Caco-2 (cell line): Measurements from ENCODE around the gene ZGRF1. TPM values are rescaled to one million over a fixed set of nuclear protein-coding genes. Genes with fewer than 3 reads are reported as not detected.

Experiments
- BruUV-seq: library from RNA; stranded (reverse); fragments of 400-500 nt; replicated peaks from 2 replicates; lab custom pipeline; 2021; lab: Mats Ljungman, UMichigan
- CTCF ChIA-PET: fragments of 300-600 bp; sonication (Branson Sonifier 250); formaldehyde crosslinking; loops from one replicate; lab custom pipeline; 2022; ENCODE audit warnings: antibody characterized with exemption; lab: Charles Lee
- POLR2A ChIA-PET: fragments of 300-600 bp; sonication (Branson Sonifier 250); formaldehyde crosslinking; loops from one replicate; lab custom pipeline; 2022; ENCODE audit warnings: antibody characterized with exemption; lab: Charles Lee
- DNase-seq, 2 experiments: peaks; one replicate each; pipeline versions ENCODE4 v3.0.0 to v3.0.0-alpha.2; 2020 to 2022
- H3K27me3 ChIP-seq: replicated peaks from 2 replicates; pipeline ENCODE4 v1.6.0; 2011; ENCODE audit warnings: low read length; ENCODE audit not compliant: control insufficient read depth, insufficient read depth
- H3K36me3 ChIP-seq: 2 replicates; pipeline ENCODE4 v1.5.1; 2011; ENCODE audit warnings: low read length; ENCODE audit not compliant: control insufficient read depth, insufficient read depth
- H3K4me1 ChIP-seq: fragments of 250-450 bp; sonication (Bioruptor Pico); 2 replicates; pipeline ENCODE4 v1.5.1; 2020; ENCODE audit warnings: mild to moderate bottlenecking
- H3K4me3 ChIP-seq: 2 replicates; pipeline ENCODE4 v1.5.1; 2011; ENCODE audit warnings: low read depth, mild to moderate bottlenecking, control low read depth, low read length
- H3K9me3 ChIP-seq: fragments of 250-450 bp; sonication (Bioruptor Pico); 2 replicates; pipeline ENCODE4 v1.5.1; 2020; ENCODE audit warnings: mild to moderate bottlenecking, moderate library complexity
- H3K27ac Mint-ChIP-seq: one replicate; pipeline ENCODE4 v1.8.0; 2022; ENCODE audit warnings: mixed read lengths; ENCODE audit not compliant: unreplicated experiment
- H3K27me3 Mint-ChIP-seq: one replicate; pipeline ENCODE4 v1.8.0; 2022; ENCODE audit warnings: mixed read lengths; ENCODE audit not compliant: insufficient read depth, unreplicated experiment
- H3K36me3 Mint-ChIP-seq: one replicate; pipeline ENCODE4 v1.8.0; 2022; ENCODE audit warnings: mild to moderate bottlenecking, mixed read lengths; ENCODE audit not compliant: insufficient read depth, unreplicated experiment
- H3K4me1 Mint-ChIP-seq: one replicate; pipeline ENCODE4 v1.8.0; 2022; ENCODE audit warnings: low read depth, mixed read lengths; ENCODE audit not compliant: unreplicated experiment
- H3K4me3 Mint-ChIP-seq: one replicate; pipeline ENCODE4 v1.8.0; 2022; ENCODE audit warnings: mild to moderate bottlenecking, moderate library complexity, mixed read lengths; ENCODE audit not compliant: unreplicated experiment
- H3K9me3 Mint-ChIP-seq: one replicate; pipeline ENCODE4 v1.8.0; 2022; ENCODE audit warnings: mixed read lengths; ENCODE audit not compliant: unreplicated experiment
- CTCF ChIP-seq, 2 experiments: fragments of 200-600 bp in 1 of 2; IDR thresholded peaks; 1 replicate in 1 of 2; 2 replicates in 1 of 2; pipeline versions ENCODE4 v1.5.1 to v1.8.0; 2011 to 2022; ENCODE audit warnings: antibody characterized with exemption in 1 of 2, control low read depth in 1 of 2, inconsistent platforms in 1 of 2, low read depth in 1 of 2, low read length in 1 of 2, mild to moderate bottlenecking in 1 of 2, moderate library complexity in 1 of 2; ENCODE audit not compliant: insufficient read depth in 1 of 2, severe bottlenecking in 1 of 2, unreplicated experiment in 1 of 2
- intact Hi-C: fragments of 100-400 bp; cut with micrococcal nuclease; formaldehyde crosslinking; loops from one replicate; pipeline ENCODE4 v1.10.0; 2022; ENCODE audit not compliant: unreplicated experiment
- total RNA-seq: library from RNA; stranded (reverse); gene quantifications from 2 replicates; pipeline ENCODE4 v1.2.3, GENCODE V29; 2022

ZGRF1 gene
- total RNA-seq, 1 experiment from 2014 or later = 14.7 TPM

GRCh38 chr4:112677519-112678091 lies 40.9 kb upstream of the ZGRF1 start:
- POLR2A ChIA-PET = no interaction called here
- Mint-ChIP-seq H3K36me3 (no peaks in the 10 kb centered on the region), H3K4me3 (no peak overlapping the region), H3K9me3 (no peaks in the 10 kb centered on the region), H3K27ac (no peak overlapping the region), H3K4me1 (peaks cover 7% of the 10 kb centered on the region), H3K27me3 (peaks cover 2% of the 10 kb centered on the region)
- CTCF ChIA-PET = no interaction called here
- no peak for DNase-seq
- no TSS peak for BruUV-seq
- intact Hi-C loops = no loop called here
- Histone ChIP-seq H3K4me3 (no peak overlapping the region), H3K9me3 (no peaks in the 10 kb centered on the region), H3K4me1 (peaks cover 5% of the 10 kb centered on the region; the same call in 1 of the 2 replicates), H3K27me3 (no peaks in the 10 kb centered on the region), H3K36me3 (no peaks in the 10 kb centered on the region)
- TF ChIP-seq CTCF (IDR thresholded peaks at IDR 0.05; ENCODE audit: insufficient read depth in 1 of 2, low read depth in 1 of 2, low read length in 1 of 2, severe bottlenecking in 1 of 2, unreplicated experiment in 1 of 2) = no peak

GRCh38 chr4:112674376-112674775 lies 37.7 kb upstream of the ZGRF1 start:
- H3K27me3 Mint-ChIP-seq = peaks cover 2% of the 10 kb centered on the region
- no peaks in the 10 kb centered on the region for H3K4me1 Mint-ChIP-seq
- CTCF ChIA-PET = no interaction called here
- H3K27me3 ChIP-seq = no peaks in the 10 kb centered on the region
- H3K4me3 ChIP-seq = no peak overlapping the region
- H3K4me1 ChIP-seq = no peaks in the 10 kb centered on the region
- DNase-seq = no peak
- BruUV-seq = no TSS peak
- H3K9me3 Mint-ChIP-seq = no peaks in the 10 kb centered on the region
- no peaks in the 10 kb centered on the region for H3K36me3 Mint-ChIP-seq
- intact Hi-C loops = no loop called here
- no peaks in the 10 kb centered on the region for H3K36me3 ChIP-seq
- H3K9me3 ChIP-seq = no peaks in the 10 kb centered on the region
- POLR2A ChIA-PET = no interaction called here
- no peak overlapping the region for H3K4me3 Mint-ChIP-seq
- TF ChIP-seq CTCF (IDR thresholded peaks at IDR 0.05; ENCODE audit: insufficient read depth in 1 of 2, low read depth in 1 of 2, low read length in 1 of 2, severe bottlenecking in 1 of 2, unreplicated experiment in 1 of 2) = no peak
- H3K27ac Mint-ChIP-seq = no peak overlapping the region

DNA sequence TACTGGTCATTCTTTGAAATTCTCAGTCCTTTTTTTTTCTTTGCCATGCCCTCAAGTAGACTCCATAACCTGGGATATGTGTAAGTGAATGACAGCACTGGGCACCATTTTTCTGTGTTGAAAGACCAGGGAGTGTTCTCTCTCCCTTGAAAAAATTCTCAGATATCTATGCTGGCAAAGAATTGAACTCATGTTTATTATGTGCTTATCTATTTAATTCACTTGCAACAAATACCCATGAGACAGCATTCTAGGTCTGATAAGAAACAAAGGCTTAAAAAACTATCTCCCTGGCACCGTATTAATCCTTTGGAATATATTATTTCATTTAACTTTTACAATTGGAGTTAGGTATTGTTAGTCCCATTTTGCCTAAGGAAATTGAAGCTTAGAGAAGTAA lies 37.0 kb upstream of the ZGRF1 start:
- H3K9me3 Mint-ChIP-seq = no peaks in the 10 kb centered on the region
- no peaks in the 10 kb centered on the region for H3K27me3 ChIP-seq
- H3K27me3 Mint-ChIP-seq = peaks cover 2% of the 10 kb centered on the region
- ChIA-PET POLR2A (no interaction called here), CTCF (no interaction called here)
- H3K4me1 ChIP-seq = no peaks in the 10 kb centered on the region
- H3K4me1 Mint-ChIP-seq = no peaks in the 10 kb centered on the region
- BruUV-seq = no TSS peak
- TF ChIP-seq CTCF (IDR thresholded peaks at IDR 0.05; ENCODE audit: insufficient read depth in 1 of 2, low read depth in 1 of 2, low read length in 1 of 2, severe bottlenecking in 1 of 2, unreplicated experiment in 1 of 2) = no peak
- DNase-seq = no peak
- no peak overlapping the region for H3K27ac Mint-ChIP-seq
- no peaks in the 10 kb centered on the region for H3K36me3 ChIP-seq
- no peak overlapping the region for H3K4me3 ChIP-seq
- H3K36me3 Mint-ChIP-seq = no peaks in the 10 kb centered on the region
- intact Hi-C loops = no loop called here
- no peaks in the 10 kb centered on the region for H3K9me3 ChIP-seq
- H3K4me3 Mint-ChIP-seq = no peak overlapping the region
